WTC11 (cell line): Measurements from ENCODE around the gene DHRS1. TPM values are rescaled to one million over a fixed set of nuclear protein-coding genes. Genes with fewer than 3 reads are reported as not detected.
A peak's percentile ranks its signal among the peaks of the same experiment; 100 is the strongest.

Experiments
- ATAC-seq: fragments of 200-7000 bp; cut with Tn5 transposase; 2 replicates; pipeline ENCODE4 v1.10.0; 2021; ENCODE audit warnings: mild to moderate bottlenecking, moderate library complexity
- CTCF ChIA-PET: fragments of 300-600 bp; sonication (Branson Sonifier 250); formaldehyde crosslinking; loops from one replicate; lab custom pipeline; 2021; ENCODE audit warnings: antibody characterized with exemption; lab: Charles Lee
- POLR2A ChIA-PET: fragments of 350-600 bp; sonication (Branson Sonifier 250); formaldehyde crosslinking; loops from one replicate; lab custom pipeline; 2021; ENCODE audit warnings: antibody characterized with exemption; lab: Charles Lee
- DNase-seq: peaks from one replicate; pipeline ENCODE4 v3.0.0; 2021; ENCODE audit warnings: low spot score
- H3K27ac Mint-ChIP-seq: 2 replicates; pipeline ENCODE4 v1.8.0; 2021; ENCODE audit warnings: mixed read lengths
- H3K27me3 Mint-ChIP-seq: 2 replicates; pipeline ENCODE4 v1.8.0; 2021; ENCODE audit warnings: low read depth, mild to moderate bottlenecking, moderate library complexity, mixed read lengths
- H3K36me3 Mint-ChIP-seq: 2 replicates; pipeline ENCODE4 v1.8.0; 2021; ENCODE audit warnings: mixed read lengths
- H3K4me1 Mint-ChIP-seq: 2 replicates; pipeline ENCODE4 v1.8.0; 2022; ENCODE audit warnings: mixed read lengths
- H3K4me3 Mint-ChIP-seq: 2 replicates; pipeline ENCODE4 v1.8.0; 2021; ENCODE audit warnings: mild to moderate bottlenecking, moderate library complexity, mixed read lengths
- H3K9me3 Mint-ChIP-seq: 2 replicates; pipeline ENCODE4 v1.8.0; 2021; ENCODE audit warnings: mixed read lengths
- FOXP1 ChIP-seq: sonication (generic); formaldehyde crosslinking; IDR thresholded peaks from 2 replicates; pipeline ENCODE4 v1.8.0; 2022; ENCODE audit warnings: missing genetic modification reagents, mild to moderate bottlenecking, moderate library complexity, borderline replicate concordance
- MYBL2 ChIP-seq: sonication (generic); formaldehyde crosslinking; IDR thresholded peaks from 2 replicates; pipeline ENCODE4 v1.8.1; 2023; ENCODE audit warnings: mild to moderate bottlenecking, moderate library complexity, missing genetic modification reagents
- NR1H2 ChIP-seq: sonication (generic); formaldehyde crosslinking; IDR thresholded peaks from 2 replicates; pipeline ENCODE4 v1.9.0; 2021; ENCODE audit warnings: mild to moderate bottlenecking, moderate library complexity, missing genetic modification reagents
- PRDM15 ChIP-seq: sonication (generic); formaldehyde crosslinking; IDR thresholded peaks from 2 replicates; pipeline ENCODE4 v1.8.0; 2022; ENCODE audit warnings: missing genetic modification reagents
- SMAD3 ChIP-seq: sonication (generic); formaldehyde crosslinking; IDR thresholded peaks from 2 replicates; pipeline ENCODE4 v1.8.0; 2022; ENCODE audit warnings: missing genetic modification reagents, mild to moderate bottlenecking, borderline replicate concordance
- SOX15 ChIP-seq: fragments of 250-450 bp; sonication (Bioruptor Pico); IDR thresholded peaks from 2 replicates; pipeline ENCODE4 v1.9.0; 2021; ENCODE audit warnings: mild to moderate bottlenecking
- TCF7 ChIP-seq: sonication (generic); formaldehyde crosslinking; IDR thresholded peaks from 2 replicates; pipeline ENCODE4 v1.8.0; 2022; ENCODE audit warnings: mild to moderate bottlenecking, low read depth, missing genetic modification reagents, moderate library complexity
- total RNA-seq: library from RNA; stranded (reverse); gene quantifications from 3 replicates; pipeline ENCODE4 v1.2.3, GENCODE V29; 2021
- TF ChIP-seq, protein P1 (sequence below): sonication (generic); formaldehyde crosslinking; IDR thresholded peaks from 2 replicates; pipeline ENCODE4 v1.8.1; 2023; ENCODE audit warnings: mild to moderate bottlenecking, missing genetic modification reagents
- TF ChIP-seq, protein P2 (sequence below): sonication (generic); formaldehyde crosslinking; IDR thresholded peaks from 2 replicates; pipeline ENCODE4 v1.8.0; 2023; ENCODE audit warnings: missing genetic modification reagents
- TF ChIP-seq, protein P3 (sequence below): fragments of 250-450 bp; sonication (Bioruptor Pico); IDR thresholded peaks from 2 replicates; pipeline ENCODE4 v1.9.0; 2021; ENCODE audit warnings: mild to moderate bottlenecking, borderline replicate concordance

The DHRS1 gene
- total RNA-seq, 1 experiment from 2014 or later, result 13.9 TPM

GRCh38 chr14:24315807-24316596 is 16.4 kb upstream of the DHRS1 start (continued):
- TF ChIP-seq SMAD3 (CRISPR knock-in tag) (no peak), MYBL2 (CRISPR knock-in tag) (no peak), FOXP1 (peak; percentile 93), PRDM15 (CRISPR knock-in tag) (peak; percentile 63), NR1H2 (CRISPR knock-in tag) (no peak), SOX15 (CRISPR knock-in tag) (no peak)
- TF ChIP-seq, protein P1, sequence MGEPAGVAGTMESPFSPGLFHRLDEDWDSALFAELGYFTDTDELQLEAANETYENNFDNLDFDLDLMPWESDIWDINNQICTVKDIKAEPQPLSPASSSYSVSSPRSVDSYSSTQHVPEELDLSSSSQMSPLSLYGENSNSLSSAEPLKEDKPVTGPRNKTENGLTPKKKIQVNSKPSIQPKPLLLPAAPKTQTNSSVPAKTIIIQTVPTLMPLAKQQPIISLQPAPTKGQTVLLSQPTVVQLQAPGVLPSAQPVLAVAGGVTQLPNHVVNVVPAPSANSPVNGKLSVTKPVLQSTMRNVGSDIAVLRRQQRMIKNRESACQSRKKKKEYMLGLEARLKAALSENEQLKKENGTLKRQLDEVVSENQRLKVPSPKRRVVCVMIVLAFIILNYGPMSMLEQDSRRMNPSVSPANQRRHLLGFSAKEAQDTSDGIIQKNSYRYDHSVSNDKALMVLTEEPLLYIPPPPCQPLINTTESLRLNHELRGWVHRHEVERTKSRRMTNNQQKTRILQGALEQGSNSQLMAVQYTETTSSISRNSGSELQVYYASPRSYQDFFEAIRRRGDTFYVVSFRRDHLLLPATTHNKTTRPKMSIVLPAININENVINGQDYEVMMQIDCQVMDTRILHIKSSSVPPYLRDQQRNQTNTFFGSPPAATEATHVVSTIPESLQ (CRISPR knock-in tag), result no peak
- TF ChIP-seq, protein P2, sequence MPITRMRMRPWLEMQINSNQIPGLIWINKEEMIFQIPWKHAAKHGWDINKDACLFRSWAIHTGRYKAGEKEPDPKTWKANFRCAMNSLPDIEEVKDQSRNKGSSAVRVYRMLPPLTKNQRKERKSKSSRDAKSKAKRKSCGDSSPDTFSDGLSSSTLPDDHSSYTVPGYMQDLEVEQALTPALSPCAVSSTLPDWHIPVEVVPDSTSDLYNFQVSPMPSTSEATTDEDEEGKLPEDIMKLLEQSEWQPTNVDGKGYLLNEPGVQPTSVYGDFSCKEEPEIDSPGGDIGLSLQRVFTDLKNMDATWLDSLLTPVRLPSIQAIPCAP, result peak; percentile 89
- TF ChIP-seq, protein P3, sequence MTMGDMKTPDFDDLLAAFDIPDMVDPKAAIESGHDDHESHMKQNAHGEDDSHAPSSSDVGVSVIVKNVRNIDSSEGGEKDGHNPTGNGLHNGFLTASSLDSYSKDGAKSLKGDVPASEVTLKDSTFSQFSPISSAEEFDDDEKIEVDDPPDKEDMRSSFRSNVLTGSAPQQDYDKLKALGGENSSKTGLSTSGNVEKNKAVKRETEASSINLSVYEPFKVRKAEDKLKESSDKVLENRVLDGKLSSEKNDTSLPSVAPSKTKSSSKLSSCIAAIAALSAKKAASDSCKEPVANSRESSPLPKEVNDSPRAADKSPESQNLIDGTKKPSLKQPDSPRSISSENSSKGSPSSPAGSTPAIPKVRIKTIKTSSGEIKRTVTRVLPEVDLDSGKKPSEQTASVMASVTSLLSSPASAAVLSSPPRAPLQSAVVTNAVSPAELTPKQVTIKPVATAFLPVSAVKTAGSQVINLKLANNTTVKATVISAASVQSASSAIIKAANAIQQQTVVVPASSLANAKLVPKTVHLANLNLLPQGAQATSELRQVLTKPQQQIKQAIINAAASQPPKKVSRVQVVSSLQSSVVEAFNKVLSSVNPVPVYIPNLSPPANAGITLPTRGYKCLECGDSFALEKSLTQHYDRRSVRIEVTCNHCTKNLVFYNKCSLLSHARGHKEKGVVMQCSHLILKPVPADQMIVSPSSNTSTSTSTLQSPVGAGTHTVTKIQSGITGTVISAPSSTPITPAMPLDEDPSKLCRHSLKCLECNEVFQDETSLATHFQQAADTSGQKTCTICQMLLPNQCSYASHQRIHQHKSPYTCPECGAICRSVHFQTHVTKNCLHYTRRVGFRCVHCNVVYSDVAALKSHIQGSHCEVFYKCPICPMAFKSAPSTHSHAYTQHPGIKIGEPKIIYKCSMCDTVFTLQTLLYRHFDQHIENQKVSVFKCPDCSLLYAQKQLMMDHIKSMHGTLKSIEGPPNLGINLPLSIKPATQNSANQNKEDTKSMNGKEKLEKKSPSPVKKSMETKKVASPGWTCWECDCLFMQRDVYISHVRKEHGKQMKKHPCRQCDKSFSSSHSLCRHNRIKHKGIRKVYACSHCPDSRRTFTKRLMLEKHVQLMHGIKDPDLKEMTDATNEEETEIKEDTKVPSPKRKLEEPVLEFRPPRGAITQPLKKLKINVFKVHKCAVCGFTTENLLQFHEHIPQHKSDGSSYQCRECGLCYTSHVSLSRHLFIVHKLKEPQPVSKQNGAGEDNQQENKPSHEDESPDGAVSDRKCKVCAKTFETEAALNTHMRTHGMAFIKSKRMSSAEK, result no peak

DNA sequence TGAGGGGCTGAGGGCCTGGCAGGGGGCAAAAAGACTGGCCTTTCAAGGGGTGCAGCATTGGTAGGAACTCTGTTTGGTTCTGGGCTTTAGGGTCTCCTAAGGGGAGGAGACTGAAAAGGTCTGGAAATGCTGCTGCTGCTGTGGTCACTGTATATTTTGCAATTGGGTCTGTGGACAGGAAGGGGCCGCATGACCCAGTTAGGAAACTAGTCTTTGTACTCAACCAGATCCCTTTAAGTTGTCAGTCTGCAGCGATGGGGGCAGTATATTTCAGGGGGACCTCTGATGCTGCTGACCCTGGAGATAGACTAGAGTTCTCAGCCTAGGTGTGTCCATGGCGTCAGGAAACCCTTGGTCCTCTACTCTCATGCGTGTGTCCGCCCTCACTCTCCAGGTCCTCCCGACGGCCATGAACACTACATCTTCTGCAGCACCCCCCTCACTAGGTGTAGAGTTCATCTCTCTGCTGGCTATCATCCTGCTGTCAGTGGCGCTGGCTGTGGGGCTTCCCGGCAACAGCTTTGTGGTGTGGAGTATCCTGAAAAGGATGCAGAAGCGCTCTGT is 15.7 kb upstream of the DHRS1 start:
- ChIA-PET POLR2A (interaction anchor here (0.6 kb wide), 1 partner anchor 69 kb away, joined by 3 read pairs; no protein-coding TSS in a partner anchor), CTCF (interaction anchor here (0.6 to 3.2 kb wide), 10 partner anchors 7 to 760 kb away, joined by 3 to 21 read pairs (median 6); partner anchors contain the start of genes CIDEB, DHRS1, KHNYN and NOP9)
- Mint-ChIP-seq H3K36me3 (no peaks in the 10 kb centered on the region), H3K4me1 (peaks cover 2% of the 10 kb centered on the region), H3K4me3 (no peak overlapping the region), H3K27me3 (peaks cover 84% of the 10 kb centered on the region), H3K9me3 (no peaks in the 10 kb centered on the region), H3K27ac (no peak overlapping the region)
- 0 out of 2 replicates have a peak, but pooled peaks have one; percentile 4 for TF ChIP-seq PRDM15 (CRISPR knock-in tag)
- TF ChIP-seq TCF7 (CRISPR knock-in tag), result no peak
- DNase-seq (no peak), ATAC-seq (no peak)
